Pancreas (tissue), 10 donors: Measurements from ENCODE around the gene NDOR1. TPM values are rescaled to one million over a fixed set of nuclear protein-coding genes. Genes with fewer than 3 reads are reported as not detected.
"Not testable (repeated sequence)": the region's sequence is repeated elsewhere in the genome, so short reads cannot be mapped to it uniquely, and the experiment has no call there.

Experiments used
- ATAC-seq, 4 donors: fragments of 200-7000 bp; cut with Tn5 transposase; one replicate each; pipeline versions ENCODE4 v1.8.0 to v1.9.1; 2020; ENCODE audit warnings: mild to moderate bottlenecking in 4 of 4, moderate library complexity in 4 of 4
- DNase-seq, 6 donors: peaks; one replicate each; pipeline ENCODE4 v3.0.0-alpha.2; 2020
- FAIRE-seq: peaks from 2 replicates; lab custom pipeline; 2012; peaks lifted over from hg19 to GRCh38; lab: Jason Lieb, UNC
- H3K27ac ChIP-seq, 4 donors: fragments of 200-600 bp; sonication (generic); 1 replicate in 3 of 4; 2 replicates in 1 of 4; pipeline versions ENCODE4 v1.5.0 to v1.8.0; 2020
- H3K27me3 ChIP-seq, 4 donors: fragments of 200-600 bp; one replicate each; pipeline ENCODE4 v1.8.0; 2021
- H3K36me3 ChIP-seq, 3 donors: fragments of 200-600 bp; sonication (generic) in 1 of 3; one replicate each; pipeline versions ENCODE4 v1.5.0 to v1.8.0; 2020 to 2021
- H3K4me1 ChIP-seq, 3 donors: fragments of 200-600 bp; one replicate each; pipeline ENCODE4 v1.8.0; 2021
- H3K4me3 ChIP-seq, 4 donors: fragments of 200-600 bp; sonication (generic) in 2 of 4; one replicate each; pipeline versions ENCODE4 v1.5.0 to v1.8.0; 2020 to 2021
- H3K9me3 ChIP-seq, 4 donors: fragments of 200-600 bp; one replicate each; pipeline ENCODE4 v1.8.0; 2021
- WGBS, 2 donors: extraction: QIAGEN DNeasy Blood & Tissue Kit; methylation state at CpG; one replicate each; pipeline ENCODE4 v1.1.7; 2013; 5-methylcytosine and 5-hydroxymethylcytosine counted together
- intact Hi-C, 3 donors: fragments of 100-400 bp; cut with DNase I; formaldehyde crosslinking; loops; one replicate each; pipeline versions ENCODE4 v1.11.1 to v1.14.2; 2022
- polyA plus RNA-seq, 2 donors: library from polyadenylated mRNA; stranded (reverse); fragments of 200-250 nt; gene quantifications; one replicate each; pipeline ENCODE4 v1.2.3, GENCODE V29; 2013
- total RNA-seq, 6 donors: library from RNA; stranded (reverse); fragmentation: NEBNext Ultra II Directional in 4 of 6; extraction: Animal tissue kit (Norgen Biotek cat#: 25700) in 4 of 6; gene quantifications; one replicate each; pipeline versions ENCODE4 v1.2.1 to v1.2.4, GENCODE V29; 2021 to 2023
- TF ChIP-seq, protein P1 (sequence below), 4 donors: fragments of 200-600 bp; sonication (generic) in 3 of 4; IDR thresholded peaks; one replicate each; pipeline versions ENCODE4 v1.5.0 to v1.8.0; 2021; ENCODE audit warnings: antibody characterized with exemption in 4 of 4
- donor health status: healthy with polysubstance abuse.
- donor health status: DM: no; HTN: no; CAD: no; lungs with moderate emphysema.
- donor health status: DM: no; HTN: no; CAD: no.
- donor health status: control.
- donor health status: control.
- donor health status: Bipolar disorder and iron deficiency.
- donor health status: DM: yes; HTN: yes; CAD: no.
- donor health status: DM: no; HTN: no; CAD: no.
- donor health status: DM: no; HTN: no; CAD: no.
- donor health status: DM: yes; HTN: yes; CAD: no.

The NDOR1 gene
- total and polyA plus RNA-seq, 8 donors, result 4.6 to 25.4 (median 6.8) TPM

- no peak for FAIRE-seq
- 88 to 90% methylated on average over 15 of the region's 15 CpGs for WGBS, 2 donors
Observed at GRCh38 chr9:137256856-137257255, 51.4 kb downstream of the NDOR1 start.

DNA sequence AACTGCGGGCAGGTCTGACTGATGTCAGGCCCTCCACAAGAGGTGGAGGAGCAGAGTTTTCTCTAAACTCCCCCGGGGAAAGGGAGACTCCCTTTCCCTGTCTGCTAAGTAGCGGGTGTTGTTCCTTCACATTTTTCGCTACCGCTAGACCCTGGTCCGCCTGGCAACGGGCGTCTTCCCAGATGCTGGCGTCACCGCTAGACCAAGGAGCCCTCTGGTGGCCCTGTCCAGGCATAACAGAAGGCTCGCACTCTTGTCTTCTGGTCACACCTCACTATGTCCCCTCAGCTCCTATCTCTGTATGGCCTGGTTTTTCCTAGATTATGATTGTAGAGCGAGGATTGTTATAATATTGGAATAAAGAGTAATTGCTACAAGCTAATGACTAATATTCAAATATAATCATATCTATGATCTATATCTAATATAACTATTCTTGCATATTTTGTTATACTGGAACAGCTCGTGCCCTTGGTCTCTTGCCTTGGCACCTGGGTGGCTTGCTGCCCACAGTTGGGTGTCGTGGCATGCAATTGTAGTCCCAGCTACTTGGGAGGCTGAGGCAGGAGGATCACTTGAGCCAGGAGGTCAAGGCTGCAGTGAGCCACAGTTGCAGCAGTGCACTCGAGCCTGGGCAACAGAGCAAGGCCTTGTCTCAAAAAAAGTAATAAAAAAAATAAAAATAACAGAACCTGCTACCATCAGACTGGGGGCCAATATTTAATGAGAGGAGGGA is 56.8 kb downstream of the NDOR1 start:
- FAIRE-seq, H3K4me3 ChIP-seq, H3K4me1 ChIP-seq, H3K27ac ChIP-seq, intact Hi-C loops, H3K27me3 ChIP-seq, H3K9me3 ChIP-seq, H3K36me3 ChIP-seq: not testable (repeated sequence)
- peak; percentile 33 to 47 (median 46) for ATAC-seq
- TF ChIP-seq, protein P1, sequence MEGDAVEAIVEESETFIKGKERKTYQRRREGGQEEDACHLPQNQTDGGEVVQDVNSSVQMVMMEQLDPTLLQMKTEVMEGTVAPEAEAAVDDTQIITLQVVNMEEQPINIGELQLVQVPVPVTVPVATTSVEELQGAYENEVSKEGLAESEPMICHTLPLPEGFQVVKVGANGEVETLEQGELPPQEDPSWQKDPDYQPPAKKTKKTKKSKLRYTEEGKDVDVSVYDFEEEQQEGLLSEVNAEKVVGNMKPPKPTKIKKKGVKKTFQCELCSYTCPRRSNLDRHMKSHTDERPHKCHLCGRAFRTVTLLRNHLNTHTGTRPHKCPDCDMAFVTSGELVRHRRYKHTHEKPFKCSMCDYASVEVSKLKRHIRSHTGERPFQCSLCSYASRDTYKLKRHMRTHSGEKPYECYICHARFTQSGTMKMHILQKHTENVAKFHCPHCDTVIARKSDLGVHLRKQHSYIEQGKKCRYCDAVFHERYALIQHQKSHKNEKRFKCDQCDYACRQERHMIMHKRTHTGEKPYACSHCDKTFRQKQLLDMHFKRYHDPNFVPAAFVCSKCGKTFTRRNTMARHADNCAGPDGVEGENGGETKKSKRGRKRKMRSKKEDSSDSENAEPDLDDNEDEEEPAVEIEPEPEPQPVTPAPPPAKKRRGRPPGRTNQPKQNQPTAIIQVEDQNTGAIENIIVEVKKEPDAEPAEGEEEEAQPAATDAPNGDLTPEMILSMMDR (IDR thresholded peaks at IDR 0.05), result peak; percentile 25 to 45 (median 36)
- DNase-seq, result peak in 3 of 6 donors; percentile 35 to 61 (median 54)
- 26 to 31% methylated on average over 14 to 15 of the region's 15 CpGs for WGBS, 2 donors

More at GRCh38 chr9:137256856-137257255, 51.4 kb downstream of the NDOR1 start:
- H3K27ac ChIP-seq, result no peak overlapping the region
- H3K9me3 ChIP-seq, result no peaks in the 10 kb centered on the region
- H3K4me3 ChIP-seq, result no peak overlapping the region
- TF ChIP-seq, protein P1 (IDR thresholded peaks at IDR 0.05), result no peak
- ATAC-seq, result no peak
- H3K27me3 ChIP-seq, result no peaks in the 10 kb centered on the region
- H3K4me1 ChIP-seq, result peaks cover 3 to 17% (median 10%) of the 10 kb centered on the region in 3 donors
- H3K36me3 ChIP-seq, result no peaks in the 10 kb centered on the region
- no peak for DNase-seq
- intact Hi-C loops, result no loop called here

DNA sequence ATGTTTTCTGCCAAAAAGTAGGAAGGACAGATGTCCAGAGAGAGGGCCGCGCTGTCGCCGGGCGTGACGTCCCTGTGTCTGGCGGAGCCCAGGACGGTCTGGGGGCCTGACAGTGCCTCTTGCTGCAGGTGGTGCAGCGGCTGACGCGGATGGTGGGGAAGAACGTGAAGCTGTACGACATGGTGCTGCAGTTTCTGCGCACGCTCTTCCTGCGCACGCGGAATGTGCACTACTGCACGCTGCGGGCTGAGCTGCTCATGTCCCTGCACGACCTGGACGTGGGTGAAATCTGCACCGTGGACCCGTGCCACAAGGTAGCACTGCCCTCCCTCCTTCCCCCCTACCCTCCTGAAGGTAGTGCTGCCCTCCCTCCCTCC is 57.4 kb downstream of the NDOR1 start:
- H3K4me3 ChIP-seq, result no peak overlapping the region
- ATAC-seq (peak in 3 of 4 donors; percentile 8 to 15 (median 9)), FAIRE-seq (no peak), DNase-seq (peak in 2 of 6 donors; percentile 48 to 51)
- no peaks in the 10 kb centered on the region for H3K9me3 ChIP-seq
- H3K27ac ChIP-seq, result no peak overlapping the region
- TF ChIP-seq, protein P1 (IDR thresholded peaks at IDR 0.05), result no peak
- intact Hi-C loops, result no loop called here
- H3K36me3 ChIP-seq, result peaks cover 0 to 5% (median 0%) of the 10 kb centered on the region in 3 donors
- 85 to 89% methylated on average over 24 of the region's 24 CpGs for WGBS, 2 donors
- H3K4me1 ChIP-seq, result no peaks in the 10 kb centered on the region
- H3K27me3 ChIP-seq, result no peaks in the 10 kb centered on the region

GRCh38 chr9:137263506-137263905 is 58.0 kb downstream of the NDOR1 start:
- H3K27ac ChIP-seq, result no peak overlapping the region
- no peaks in the 10 kb centered on the region for H3K9me3 ChIP-seq
- DNase-seq, result peak in 1 of 6 donors; percentile 42
- H3K4me1 ChIP-seq, result peaks cover 2 to 3% (median 2%) of the 10 kb centered on the region in 3 donors
- H3K27me3 ChIP-seq, result no peaks in the 10 kb centered on the region
- no peak for FAIRE-seq
- H3K36me3 ChIP-seq, result peaks cover 0 to 5% (median 0%) of the 10 kb centered on the region in 3 donors
- H3K4me3 ChIP-seq, result no peak overlapping the region
- 79 to 84% methylated on average over 10 of the region's 10 CpGs for WGBS, 2 donors
- intact Hi-C loops, result no loop called here
- no peak for ATAC-seq
- TF ChIP-seq, protein P1 (IDR thresholded peaks at IDR 0.05), result no peak

DNA sequence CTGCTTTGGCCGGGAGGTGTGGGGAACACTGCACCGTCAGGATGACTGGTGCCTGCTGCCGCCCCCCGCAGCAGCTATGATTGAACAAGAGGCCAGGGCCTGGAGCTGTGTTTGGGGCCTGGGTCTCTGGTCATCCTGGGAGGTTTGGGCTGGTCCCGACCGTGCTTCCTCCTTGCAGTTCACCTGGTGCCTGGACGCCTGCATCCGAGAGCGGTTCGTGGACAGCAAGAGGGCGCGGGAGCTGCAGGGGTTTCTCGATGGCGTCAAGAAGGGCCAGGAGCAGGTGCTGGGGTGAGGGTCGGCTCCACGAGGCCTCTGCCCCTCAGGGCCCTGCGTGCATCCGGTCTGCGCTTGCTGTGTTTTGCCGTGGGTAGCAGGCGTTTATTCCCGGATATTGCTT is 58.6 kb downstream of the NDOR1 start:
- Histone ChIP-seq H3K27me3 (no peaks in the 10 kb centered on the region), H3K4me3 (no peak overlapping the region), H3K27ac (no peak overlapping the region), H3K9me3 (no peaks in the 10 kb centered on the region), H3K36me3 (peaks cover 0 to 5% (median 0%) of the 10 kb centered on the region in 3 donors), H3K4me1 (peaks cover 7 to 8% (median 8%) of the 10 kb centered on the region in 3 donors)
- WGBS, 2 donors, result 93 to 94% methylated on average over 22 of the region's 22 CpGs
- DNase-seq (peak in 1 of 6 donors; percentile 23), ATAC-seq (no peak), FAIRE-seq (no peak)
- intact Hi-C loops, result no loop called here
- TF ChIP-seq, protein P1 (IDR thresholded peaks at IDR 0.05), result no peak
